Measurements from ENCODE around the gene DOCK1. TPM values are rescaled to one million over a fixed set of nuclear protein-coding genes. Genes with fewer than 3 reads are reported as not detected.

The DOCK1 gene
- polyA plus RNA-seq, 1 of the 3 experiments (the other 2 are of a cell fraction), result 15.5 TPM

DNA sequence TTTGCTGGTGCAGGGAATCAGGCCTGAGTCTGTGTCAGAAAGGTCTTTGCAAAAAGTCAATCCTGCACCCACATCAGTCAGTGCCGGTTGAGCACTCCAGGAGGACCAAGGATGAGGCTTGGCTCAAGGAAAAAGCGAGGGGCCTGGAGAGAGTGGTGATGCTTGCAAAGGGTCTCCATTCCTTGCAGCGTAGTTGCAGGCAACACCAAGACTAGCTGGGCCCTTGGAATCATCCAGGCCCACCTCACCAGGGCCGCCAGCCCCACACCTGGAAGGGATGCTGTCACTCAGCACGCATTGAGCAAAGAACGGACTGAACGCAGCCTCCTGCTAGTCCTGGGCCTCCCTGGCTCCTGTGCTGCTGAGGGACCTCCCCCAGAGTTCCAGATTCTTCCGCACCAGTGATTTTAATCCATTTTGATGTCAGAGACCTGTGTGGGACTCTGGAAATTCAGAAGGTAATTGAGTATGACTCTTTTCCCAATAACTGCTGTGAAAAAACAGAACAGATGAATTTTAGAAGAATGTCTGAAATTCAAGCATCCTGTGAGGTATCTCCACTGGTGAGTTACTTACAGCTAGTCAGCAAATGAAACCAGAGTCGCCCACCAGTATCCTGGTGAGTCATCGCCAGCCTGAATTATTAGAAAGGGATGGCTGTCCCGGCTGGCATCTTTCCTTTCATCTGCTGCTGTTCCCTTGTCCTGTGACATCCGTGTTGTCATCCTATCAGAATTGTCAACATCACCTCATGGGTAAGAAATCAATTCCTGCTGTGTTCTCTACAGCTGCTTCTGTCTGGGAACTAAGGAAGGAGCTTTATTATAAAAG lies 493.1 kb downstream of the DOCK1 start:
- peak overlapping the region; percentile 34; the same call in 1 of the 2 replicates for H3K4me2 ChIP-seq
- H4K20me1 ChIP-seq (ENCODE audit: insufficient read depth), result peaks cover 4% of the 10 kb centered on the region; the same call in 1 of the 2 replicates
- peaks cover 3% of the 10 kb centered on the region for H3F3A ChIP-seq (replicated peaks; ENCODE audit: insufficient read depth)
- CTCF ChIA-PET, result no interaction called here
- DNase-seq, result peak; percentile 30
- no peaks in the 10 kb centered on the region for H3K36me3 ChIP-seq (replicated peaks in 1 of 2; ENCODE audit: control insufficient read depth in 1 of 2, insufficient read depth in 2 of 2, low read length in 1 of 2)
- POLR2A ChIA-PET, result no interaction called here
- no peaks in the 10 kb centered on the region for H3K27me3 ChIP-seq (ENCODE audit: insufficient read depth)
- H2AFZ ChIP-seq (ENCODE audit: low read depth), result no peak overlapping the region
- no peak overlapping the region for H3K9ac ChIP-seq
- H3K79me2 ChIP-seq (ENCODE audit: insufficient read depth), result no peaks in the 10 kb centered on the region
- H3K9me2 ChIP-seq, result no peaks in the 10 kb centered on the region
- TF ChIP-seq TCF12 (IDR thresholded peaks at IDR 0.05) (peak; percentile 61; the same call in 1 of the 2 replicates), JUND (IDR thresholded peaks at IDR 0.05) (peak; percentile 78), FOSL2 (IDR thresholded peaks at IDR 0.05; ENCODE audit: borderline replicate concordance, low read depth) (peak; percentile 90), TEAD4 (IDR thresholded peaks at IDR 0.05; ENCODE audit: borderline replicate concordance, insufficient read depth) (peak; percentile 30; the same call in 1 of the 2 replicates)
- TF ChIP-seq, protein P1, sequence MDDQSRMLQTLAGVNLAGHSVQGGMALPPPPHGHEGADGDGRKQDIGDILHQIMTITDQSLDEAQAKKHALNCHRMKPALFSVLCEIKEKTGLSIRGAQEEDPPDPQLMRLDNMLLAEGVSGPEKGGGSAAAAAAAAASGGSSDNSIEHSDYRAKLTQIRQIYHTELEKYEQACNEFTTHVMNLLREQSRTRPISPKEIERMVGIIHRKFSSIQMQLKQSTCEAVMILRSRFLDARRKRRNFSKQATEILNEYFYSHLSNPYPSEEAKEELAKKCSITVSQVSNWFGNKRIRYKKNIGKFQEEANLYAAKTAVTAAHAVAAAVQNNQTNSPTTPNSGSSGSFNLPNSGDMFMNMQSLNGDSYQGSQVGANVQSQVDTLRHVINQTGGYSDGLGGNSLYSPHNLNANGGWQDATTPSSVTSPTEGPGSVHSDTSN (IDR thresholded peaks at IDR 0.05), result peak; percentile 78
- TF ChIP-seq, protein P2, sequence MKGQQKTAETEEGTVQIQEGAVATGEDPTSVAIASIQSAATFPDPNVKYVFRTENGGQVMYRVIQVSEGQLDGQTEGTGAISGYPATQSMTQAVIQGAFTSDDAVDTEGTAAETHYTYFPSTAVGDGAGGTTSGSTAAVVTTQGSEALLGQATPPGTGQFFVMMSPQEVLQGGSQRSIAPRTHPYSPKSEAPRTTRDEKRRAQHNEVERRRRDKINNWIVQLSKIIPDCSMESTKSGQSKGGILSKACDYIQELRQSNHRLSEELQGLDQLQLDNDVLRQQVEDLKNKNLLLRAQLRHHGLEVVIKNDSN (IDR thresholded peaks at IDR 0.05; ENCODE audit: borderline replicate concordance, low read depth), result no peak
- H3K4me3 ChIP-seq (ENCODE audit: low read depth in 2 of 2, low read length in 1 of 2), result no peak overlapping the region
- 55% methylated on average over 8 of the region's 12 CpGs for WGBS (ENCODE audit: low lambda C conversion rate)
- H3K27ac ChIP-seq (ENCODE audit: low read depth in 2 of 2, low read length in 1 of 2), result peak overlapping the region in 1 of 2 experiments; percentile 57; a peak in 3 of 4 replicates
- no peaks in the 10 kb centered on the region for H3K9me3 ChIP-seq
- peaks cover 0 to 18% of the 10 kb centered on the region in 2 experiments; a peak in 3 of 4 replicates for H3K4me1 ChIP-seq (ENCODE audit: control insufficient read depth in 1 of 2, insufficient read depth in 2 of 2, low read depth in 1 of 2, low read length in 1 of 2)

DNA sequence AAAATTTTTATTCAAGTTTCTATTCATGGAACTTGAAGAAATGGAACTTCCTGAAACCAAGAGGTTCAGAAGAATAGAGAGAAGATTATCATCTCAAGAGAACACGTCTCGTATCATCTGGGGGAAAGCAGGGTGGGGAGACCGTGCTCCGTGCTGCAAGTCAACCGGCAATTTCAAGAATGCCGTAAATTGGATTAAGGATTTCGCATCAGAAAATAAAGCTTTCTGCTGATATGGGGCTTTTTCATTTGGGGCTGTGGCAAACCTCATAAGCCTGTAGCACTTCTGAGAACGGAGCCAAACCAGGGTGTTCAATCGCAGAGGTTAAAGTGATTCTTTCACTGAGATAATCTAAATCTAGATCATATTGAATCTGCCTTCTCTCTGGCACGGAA lies 493.7 kb downstream of the DOCK1 start:
- no peaks in the 10 kb centered on the region for H3K79me2 ChIP-seq (ENCODE audit: insufficient read depth)
- H3K4me2 ChIP-seq, result peak overlapping the region; percentile 34; the same call in 1 of the 2 replicates
- H3K27me3 ChIP-seq (ENCODE audit: insufficient read depth), result no peaks in the 10 kb centered on the region
- peaks cover 4% of the 10 kb centered on the region; the same call in 1 of the 2 replicates for H4K20me1 ChIP-seq (ENCODE audit: insufficient read depth)
- no peak for DNase-seq
- 70% methylated on average over 10 of the region's 10 CpGs for WGBS (ENCODE audit: low lambda C conversion rate)
- H3K9me2 ChIP-seq, result no peaks in the 10 kb centered on the region
- CTCF ChIA-PET, result no interaction called here
- peak overlapping the region in 1 of 2 experiments; percentile 57; a peak in 3 of 4 replicates for H3K27ac ChIP-seq (ENCODE audit: low read depth in 2 of 2, low read length in 1 of 2)
- POLR2A ChIA-PET, result no interaction called here
- TF ChIP-seq SIN3A (IDR thresholded peaks at IDR 0.05; ENCODE audit: borderline replicate concordance, low read depth, low read length) (no peak), TEAD4 (IDR thresholded peaks at IDR 0.05; ENCODE audit: borderline replicate concordance, insufficient read depth) (no peak), FOSL2 (IDR thresholded peaks at IDR 0.05; ENCODE audit: borderline replicate concordance, low read depth) (no peak), EP300 (IDR thresholded peaks at IDR 0.05; ENCODE audit: borderline replicate concordance in 1 of 2, low read depth in 1 of 2, low read length in 1 of 2) (no peak)
- TF ChIP-seq, protein P2 (IDR thresholded peaks at IDR 0.05; ENCODE audit: borderline replicate concordance, low read depth), result no peak
- TF ChIP-seq, protein P3, sequence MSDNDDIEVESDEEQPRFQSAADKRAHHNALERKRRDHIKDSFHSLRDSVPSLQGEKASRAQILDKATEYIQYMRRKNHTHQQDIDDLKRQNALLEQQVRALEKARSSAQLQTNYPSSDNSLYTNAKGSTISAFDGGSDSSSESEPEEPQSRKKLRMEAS (IDR thresholded peaks at IDR 0.05; ENCODE audit: low read depth), result no peak
- TF ChIP-seq, protein P4, sequence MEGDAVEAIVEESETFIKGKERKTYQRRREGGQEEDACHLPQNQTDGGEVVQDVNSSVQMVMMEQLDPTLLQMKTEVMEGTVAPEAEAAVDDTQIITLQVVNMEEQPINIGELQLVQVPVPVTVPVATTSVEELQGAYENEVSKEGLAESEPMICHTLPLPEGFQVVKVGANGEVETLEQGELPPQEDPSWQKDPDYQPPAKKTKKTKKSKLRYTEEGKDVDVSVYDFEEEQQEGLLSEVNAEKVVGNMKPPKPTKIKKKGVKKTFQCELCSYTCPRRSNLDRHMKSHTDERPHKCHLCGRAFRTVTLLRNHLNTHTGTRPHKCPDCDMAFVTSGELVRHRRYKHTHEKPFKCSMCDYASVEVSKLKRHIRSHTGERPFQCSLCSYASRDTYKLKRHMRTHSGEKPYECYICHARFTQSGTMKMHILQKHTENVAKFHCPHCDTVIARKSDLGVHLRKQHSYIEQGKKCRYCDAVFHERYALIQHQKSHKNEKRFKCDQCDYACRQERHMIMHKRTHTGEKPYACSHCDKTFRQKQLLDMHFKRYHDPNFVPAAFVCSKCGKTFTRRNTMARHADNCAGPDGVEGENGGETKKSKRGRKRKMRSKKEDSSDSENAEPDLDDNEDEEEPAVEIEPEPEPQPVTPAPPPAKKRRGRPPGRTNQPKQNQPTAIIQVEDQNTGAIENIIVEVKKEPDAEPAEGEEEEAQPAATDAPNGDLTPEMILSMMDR (IDR thresholded peaks at IDR 0.05), result no peak
- TF ChIP-seq, protein P5, sequence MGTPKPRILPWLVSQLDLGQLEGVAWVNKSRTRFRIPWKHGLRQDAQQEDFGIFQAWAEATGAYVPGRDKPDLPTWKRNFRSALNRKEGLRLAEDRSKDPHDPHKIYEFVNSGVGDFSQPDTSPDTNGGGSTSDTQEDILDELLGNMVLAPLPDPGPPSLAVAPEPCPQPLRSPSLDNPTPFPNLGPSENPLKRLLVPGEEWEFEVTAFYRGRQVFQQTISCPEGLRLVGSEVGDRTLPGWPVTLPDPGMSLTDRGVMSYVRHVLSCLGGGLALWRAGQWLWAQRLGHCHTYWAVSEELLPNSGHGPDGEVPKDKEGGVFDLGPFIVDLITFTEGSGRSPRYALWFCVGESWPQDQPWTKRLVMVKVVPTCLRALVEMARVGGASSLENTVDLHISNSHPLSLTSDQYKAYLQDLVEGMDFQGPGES (IDR thresholded peaks at IDR 0.05; ENCODE audit: low read depth, low read length), result no peak
- no peak overlapping the region for H3K4me3 ChIP-seq (ENCODE audit: low read depth in 2 of 2, low read length in 1 of 2)
- H3K9ac ChIP-seq, result no peak overlapping the region
- H3K9me3 ChIP-seq, result no peaks in the 10 kb centered on the region
- no peaks in the 10 kb centered on the region for H3K36me3 ChIP-seq (replicated peaks in 1 of 2; ENCODE audit: control insufficient read depth in 1 of 2, insufficient read depth in 2 of 2, low read length in 1 of 2)
- H3K4me1 ChIP-seq (ENCODE audit: control insufficient read depth in 1 of 2, insufficient read depth in 2 of 2, low read depth in 1 of 2, low read length in 1 of 2), result peaks cover 0 to 18% of the 10 kb centered on the region in 2 experiments; a peak in 3 of 4 replicates
- peaks cover 3% of the 10 kb centered on the region for H3F3A ChIP-seq (replicated peaks; ENCODE audit: insufficient read depth)
- no peak overlapping the region for H2AFZ ChIP-seq (ENCODE audit: low read depth)

Measured in SK-N-SH (cell line).